Pulmonary artery endothelial cell (primary cell): ENCODE results near the gene WDR17. TPM values are rescaled to one million over a fixed set of nuclear protein-coding genes. Genes with fewer than 3 reads are reported as not detected.

Experiments
- total RNA-seq: library from RNA; depleted of rRNA; stranded (reverse); fragments of >200 nt; gene quantifications from 2 replicates; pipeline ENCODE4 v1.2.3, GENCODE V29; 2014

The WDR17 gene
- total RNA-seq, 1 donor from 2014 or later: under 0.01 TPM

Other genes starting within 250 kb of the WDR17 start
- gene SPATA4, start 129.7 kb downstream of the WDR17 start, total RNA-seq: not detected in 2 replicates
- not detected in 2 replicates for gene ASB5, start 203.4 kb downstream of the WDR17 start, total RNA-seq